Measurements from ENCODE around the gene MPZL2. TPM values are rescaled to one million over a fixed set of nuclear protein-coding genes. Genes with fewer than 3 reads are reported as not detected.

The MPZL2 gene
- total and polyA plus RNA-seq, 2 experiments from 2014 or later, result 2.6 to 4.2 TPM

- no peak overlapping the region for H3K27ac Mint-ChIP-seq
- Histone ChIP-seq H4K20me1 (replicated peaks; ENCODE audit: insufficient read depth) (no peaks in the 10 kb centered on the region), H3K27me3 (ENCODE audit: insufficient read depth) (no peaks in the 10 kb centered on the region), H3K79me2 (replicated peaks; ENCODE audit: insufficient read depth) (no peaks in the 10 kb centered on the region), H3K27ac (ENCODE audit: low read depth) (no peak overlapping the region), H3K4me2 (no peak overlapping the region), H3K4me1 (ENCODE audit: insufficient read depth) (no peaks in the 10 kb centered on the region), H3F3A (replicated peaks; ENCODE audit: low read depth) (no peaks in the 10 kb centered on the region), H3K4me3 (no peak overlapping the region), H3K9me2 (ENCODE audit: insufficient read depth) (no peaks in the 10 kb centered on the region), H2AFZ (no peak overlapping the region), H3K36me3 (ENCODE audit: insufficient read depth) (no peaks in the 10 kb centered on the region)
- H3K36me3 Mint-ChIP-seq (ENCODE audit: low read depth), result no peaks in the 10 kb centered on the region
- ATAC-seq, result no peak
- no peaks in the 10 kb centered on the region for H3K27me3 Mint-ChIP-seq (ENCODE audit: insufficient read depth, low read depth, poor library complexity)
- H3K4me1 Mint-ChIP-seq, result no peaks in the 10 kb centered on the region; the same call in 2 of the 3 replicates
- TF ChIP-seq CREB1 (CRISPR knock-in tag; IDR thresholded peaks at IDR 0.05; ENCODE audit: low read depth) (no peak), JUNB (IDR thresholded peaks at IDR 0.05; ENCODE audit: unreplicated experiment) (no peak), ZNF462 (CRISPR knock-in tag; IDR thresholded peaks at IDR 0.05) (no peak), EZH2 (IDR thresholded peaks at IDR 0.05; ENCODE audit: low read depth, unreplicated experiment) (no peak), REST (IDR thresholded peaks at IDR 0.05; ENCODE audit: unreplicated experiment) (no peak), ZNF114 (CRISPR knock-in tag; IDR thresholded peaks at IDR 0.05) (no peak), CTCF (conservative IDR thresholded peaks at IDR 0.05; ENCODE audit: low read depth in 2 of 2) (no peak), STAT1 (IDR thresholded peaks at IDR 0.05; ENCODE audit: unreplicated experiment) (no peak), EZH2phosphoT487 (IDR thresholded peaks at IDR 0.05; ENCODE audit: unreplicated experiment) (no peak), POLR2AphosphoS5 (IDR thresholded peaks at IDR 0.05; ENCODE audit: low read depth) (no peak), NANOG (IDR thresholded peaks at IDR 0.05; ENCODE audit: borderline replicate concordance) (no peak), ETS1 (IDR thresholded peaks at IDR 0.05) (no peak), ZNF331 (CRISPR knock-in tag; IDR thresholded peaks at IDR 0.05; ENCODE audit: low read depth) (no peak)
- H3K4me3 Mint-ChIP-seq, result no peak overlapping the region
- DNase-seq (ENCODE audit: low spot score), result no peak
- H3K9me3 Mint-ChIP-seq, result no peaks in the 10 kb centered on the region
These were observed 31.4 kb downstream of the MPZL2 start for GRCh38 chr11:118232659-118233058.
